Bronchial epithelial cell (primary cell): Measurements from ENCODE around the gene MAST4. TPM values are rescaled to one million over a fixed set of nuclear protein-coding genes. Genes with fewer than 3 reads are reported as not detected.

Source experiments
- DNase-seq: peaks from one replicate; pipeline ENCODE4 v3.0.0-alpha.2; 2010; ENCODE audit warnings: low read depth
- FAIRE-seq: peaks from 2 replicates; lab custom pipeline; 2011; peaks lifted over from hg19 to GRCh38; lab: Jason Lieb, UNC
- H3K27me3 ChIP-seq: 2 replicates; pipeline ENCODE4 v1.5.1; 2011; ENCODE audit warnings: low read length; ENCODE audit not compliant: control insufficient read depth, insufficient read depth
- H3K36me3 ChIP-seq: 2 replicates; pipeline ENCODE4 v1.5.1; 2011; ENCODE audit warnings: low read length; ENCODE audit not compliant: control insufficient read depth, insufficient read depth
- H3K4me3 ChIP-seq: 2 replicates; pipeline ENCODE4 v1.5.1; 2011; ENCODE audit warnings: mild to moderate bottlenecking, low read depth, low read length, control low read depth
- CTCF ChIP-seq: IDR thresholded peaks from 2 replicates; pipeline ENCODE4 v1.5.1; 2011; ENCODE audit warnings: mild to moderate bottlenecking, moderate library complexity, low read length, control low read depth, inconsistent platforms; ENCODE audit not compliant: insufficient read depth, severe bottlenecking
- total RNA-seq: library from RNA; depleted of rRNA; stranded (reverse); fragments of >200 nt; gene quantifications from 2 replicates; pipeline ENCODE4 v1.2.1, GENCODE V29; 2014

The MAST4 gene
- total RNA-seq, 1 donor from 2014 or later = 10.3 TPM

DNA sequence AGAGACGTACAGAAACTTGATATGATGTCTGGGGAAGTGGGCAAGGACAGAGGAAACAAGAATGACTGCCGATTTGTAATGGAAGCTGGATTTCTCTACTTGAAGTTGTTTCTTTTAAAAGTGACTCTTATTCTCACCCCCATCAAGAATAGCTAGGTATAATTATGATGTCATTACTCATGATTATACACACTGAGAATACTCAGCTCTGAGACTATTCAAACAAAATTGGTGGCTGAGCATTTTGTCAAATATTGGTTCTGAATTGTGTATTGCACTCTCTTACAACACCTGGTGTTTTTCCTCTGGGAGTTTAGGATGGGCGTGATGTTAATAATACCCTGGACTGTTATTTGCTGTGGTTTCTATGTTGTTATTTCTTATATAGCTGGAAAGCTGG, 46.3 kb downstream of the MAST4 start:
- no peaks in the 10 kb centered on the region for H3K27me3 ChIP-seq
- no peaks in the 10 kb centered on the region for H3K36me3 ChIP-seq
- DNase-seq = no peak
- no peak for FAIRE-seq
- H3K4me3 ChIP-seq = no peak overlapping the region
- TF ChIP-seq CTCF = no peak

- Histone ChIP-seq H3K27me3 (no peaks in the 10 kb centered on the region), H3K4me3 (no peak overlapping the region), H3K36me3 (no peaks in the 10 kb centered on the region)
- DNase-seq (no peak), FAIRE-seq (no peak)
- TF ChIP-seq CTCF = no peak
Observed at GRCh38 chr5:66643387-66643786, 47.2 kb downstream of the MAST4 start.

- DNase-seq = no peak
- TF ChIP-seq CTCF = no peak
- Histone ChIP-seq H3K36me3 (no peaks in the 10 kb centered on the region), H3K4me3 (no peak overlapping the region), H3K27me3 (no peaks in the 10 kb centered on the region)
- no peak for FAIRE-seq
Observed at GRCh38 chr5:66644111-66644510, 47.9 kb downstream of the MAST4 start.

DNA sequence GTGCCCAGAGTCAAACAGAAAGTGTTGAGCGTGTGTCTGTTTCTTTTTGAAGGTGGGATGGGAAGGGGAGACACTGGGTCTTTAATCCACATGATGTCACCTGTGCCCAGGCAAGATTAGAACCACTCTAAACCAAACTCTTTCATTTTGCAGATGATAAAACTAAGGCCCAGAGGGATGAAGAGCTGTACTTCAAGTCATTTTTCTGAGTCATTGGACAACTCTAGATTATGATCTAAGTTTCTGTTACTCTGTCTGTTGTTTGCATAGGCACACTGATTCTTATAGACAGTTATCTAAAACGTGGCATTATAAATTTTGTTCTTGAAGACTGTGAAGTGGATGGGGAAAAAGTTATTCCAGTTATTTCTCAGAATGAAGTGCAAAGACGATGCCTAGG, 48.8 kb downstream of the MAST4 start:
- DNase-seq (no peak), FAIRE-seq (peak; percentile 50)

GRCh38 chr5:66646570-66646969, 50.4 kb downstream of the MAST4 start:
- no peak for DNase-seq
- Histone ChIP-seq H3K4me3 (no peak overlapping the region), H3K36me3 (no peaks in the 10 kb centered on the region), H3K27me3 (no peaks in the 10 kb centered on the region)
- no peak for TF ChIP-seq CTCF
- no peak for FAIRE-seq

More for the DNA sequence above, 48.8 kb downstream of the MAST4 start:
- TF ChIP-seq CTCF = no peak
- Histone ChIP-seq H3K36me3 (no peaks in the 10 kb centered on the region), H3K27me3 (no peaks in the 10 kb centered on the region), H3K4me3 (no peak overlapping the region)

GRCh38 chr5:66647146-66647856, 51.1 kb downstream of the MAST4 start:
- H3K27me3 ChIP-seq = no peaks in the 10 kb centered on the region
- TF ChIP-seq CTCF = no peak
- H3K4me3 ChIP-seq = no peak overlapping the region
- DNase-seq = no peak
- no peaks in the 10 kb centered on the region for H3K36me3 ChIP-seq
- no peak for FAIRE-seq
